HG02970 (cell line): ENCODE measurements around the gene ISG20L2.

Source experiments
- ATAC-seq: cut with Tn5 transposase; IDR thresholded peaks from one replicate; pipeline ENCODE4 v1.9.1; 2021; ENCODE audit warnings: mild to moderate bottlenecking, moderate library complexity, moderate number of reproducible peaks; ENCODE audit not compliant: unreplicated experiment, low FRiP score

Gene ISG20L2

DNA sequence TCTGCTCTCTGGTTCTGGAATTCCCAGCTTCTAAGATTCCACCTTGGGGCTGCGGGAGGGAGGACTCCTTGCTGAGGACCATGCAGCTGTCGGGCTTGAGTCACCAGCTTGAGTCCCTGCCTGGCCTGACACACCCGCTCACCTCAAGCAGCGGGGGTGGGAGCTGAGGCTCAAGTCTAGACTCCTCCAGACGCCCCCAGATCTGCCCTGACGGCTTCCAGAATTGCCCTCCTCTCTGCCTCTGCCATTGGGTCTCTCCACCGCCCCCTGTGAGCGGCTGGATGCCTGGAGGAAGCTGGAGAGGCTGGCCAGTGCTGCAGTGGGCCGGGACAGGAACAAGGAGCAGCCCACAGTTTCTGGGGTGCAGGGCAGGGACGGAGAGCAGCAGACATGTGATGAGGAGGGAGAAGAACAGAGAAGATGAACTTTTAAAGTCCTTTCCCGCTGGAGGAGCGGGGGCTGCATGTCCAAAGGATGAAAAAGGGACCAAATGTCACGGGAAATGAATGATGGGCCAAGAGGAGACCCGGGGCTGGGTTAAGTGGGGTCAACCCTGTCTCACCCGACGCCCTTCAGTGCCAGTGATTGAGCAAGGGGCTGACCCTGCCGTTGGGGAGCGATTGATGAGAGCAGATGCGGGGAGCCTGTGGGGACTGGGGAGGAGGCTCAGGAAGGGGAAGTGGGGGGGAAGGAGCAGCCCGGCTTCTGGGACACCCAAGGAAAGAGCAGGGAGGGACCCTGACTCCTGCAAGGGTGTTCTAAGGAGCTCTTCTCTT lies 36.7 kb downstream of the ISG20L2 start:
- no peak for ATAC-seq

DNA sequence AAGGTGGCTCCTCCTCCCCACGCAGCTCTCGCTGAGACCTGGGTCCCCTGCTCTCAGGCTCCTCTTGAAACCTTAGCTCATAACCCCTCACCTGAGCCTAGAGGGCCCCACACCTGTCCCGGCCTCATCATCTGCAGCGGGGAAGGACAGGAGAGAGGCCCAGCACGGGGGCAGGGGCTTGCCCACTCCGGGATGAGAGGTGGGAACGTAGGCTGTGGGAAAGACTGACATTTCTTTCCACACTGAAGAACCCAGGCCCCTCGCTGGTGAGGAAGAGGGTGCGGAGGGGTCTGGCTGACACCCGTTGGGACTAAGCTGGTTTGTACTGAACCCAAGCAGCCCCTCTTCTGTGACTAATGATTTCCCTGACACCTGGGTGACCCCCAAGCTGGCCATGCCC lies 37.4 kb downstream of the ISG20L2 start:
- no peak for ATAC-seq

DNA sequence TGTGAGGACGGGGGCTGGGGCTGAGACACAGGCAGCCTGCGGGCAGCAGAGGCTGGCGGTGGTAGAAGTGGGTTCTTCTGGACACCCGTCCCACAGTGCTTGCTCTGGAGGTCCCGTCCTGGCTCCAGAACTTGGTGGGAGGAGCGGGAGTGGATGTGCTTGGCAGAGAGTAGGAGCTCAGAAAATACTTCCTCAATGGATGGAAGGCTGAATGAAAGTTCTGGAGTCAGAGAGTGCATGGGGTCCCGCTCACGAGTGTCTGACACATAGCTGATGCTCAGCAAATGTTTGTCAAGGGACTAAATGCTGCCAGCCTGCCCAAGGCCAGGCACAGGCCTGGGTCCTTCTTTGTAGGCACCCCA lies 37.9 kb downstream of the ISG20L2 start:
- no peak for ATAC-seq

DNA sequence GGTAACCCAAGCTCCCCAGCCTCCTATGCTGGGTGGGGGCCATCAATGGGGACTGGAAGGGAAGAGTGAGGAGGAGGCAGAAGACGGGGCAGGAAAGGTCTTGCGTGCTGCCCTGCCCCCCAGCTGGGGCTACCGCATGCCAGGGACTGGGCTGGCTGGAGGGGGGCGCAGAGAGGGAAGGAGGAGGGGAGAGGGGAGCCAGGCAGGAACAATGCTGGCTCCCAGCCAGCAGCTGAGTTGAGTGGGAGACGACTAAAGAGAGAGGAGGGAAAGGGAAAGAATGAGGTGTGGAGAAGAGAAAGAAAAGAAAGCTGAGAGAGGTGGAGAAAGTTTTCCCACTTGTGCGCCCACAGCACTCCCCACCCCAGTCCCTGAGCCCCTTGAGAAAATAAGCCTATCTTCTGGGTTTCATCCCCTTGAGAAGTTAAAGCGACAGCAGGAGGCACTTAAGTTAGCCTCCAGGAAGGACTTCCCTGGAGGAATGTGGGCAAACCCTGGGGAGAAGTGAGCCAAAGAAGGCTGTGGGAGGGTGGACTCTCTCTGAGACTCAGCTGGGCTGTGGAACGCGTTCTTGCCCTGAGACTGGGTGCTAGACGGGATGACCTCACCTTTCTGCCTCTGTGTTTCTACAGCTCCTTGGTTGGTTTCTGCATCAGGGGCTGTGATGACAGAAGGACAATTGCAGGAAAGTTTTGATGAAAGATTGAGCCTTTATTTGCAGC lies 38.5 kb downstream of the ISG20L2 start:
- ATAC-seq: no peak

DNA sequence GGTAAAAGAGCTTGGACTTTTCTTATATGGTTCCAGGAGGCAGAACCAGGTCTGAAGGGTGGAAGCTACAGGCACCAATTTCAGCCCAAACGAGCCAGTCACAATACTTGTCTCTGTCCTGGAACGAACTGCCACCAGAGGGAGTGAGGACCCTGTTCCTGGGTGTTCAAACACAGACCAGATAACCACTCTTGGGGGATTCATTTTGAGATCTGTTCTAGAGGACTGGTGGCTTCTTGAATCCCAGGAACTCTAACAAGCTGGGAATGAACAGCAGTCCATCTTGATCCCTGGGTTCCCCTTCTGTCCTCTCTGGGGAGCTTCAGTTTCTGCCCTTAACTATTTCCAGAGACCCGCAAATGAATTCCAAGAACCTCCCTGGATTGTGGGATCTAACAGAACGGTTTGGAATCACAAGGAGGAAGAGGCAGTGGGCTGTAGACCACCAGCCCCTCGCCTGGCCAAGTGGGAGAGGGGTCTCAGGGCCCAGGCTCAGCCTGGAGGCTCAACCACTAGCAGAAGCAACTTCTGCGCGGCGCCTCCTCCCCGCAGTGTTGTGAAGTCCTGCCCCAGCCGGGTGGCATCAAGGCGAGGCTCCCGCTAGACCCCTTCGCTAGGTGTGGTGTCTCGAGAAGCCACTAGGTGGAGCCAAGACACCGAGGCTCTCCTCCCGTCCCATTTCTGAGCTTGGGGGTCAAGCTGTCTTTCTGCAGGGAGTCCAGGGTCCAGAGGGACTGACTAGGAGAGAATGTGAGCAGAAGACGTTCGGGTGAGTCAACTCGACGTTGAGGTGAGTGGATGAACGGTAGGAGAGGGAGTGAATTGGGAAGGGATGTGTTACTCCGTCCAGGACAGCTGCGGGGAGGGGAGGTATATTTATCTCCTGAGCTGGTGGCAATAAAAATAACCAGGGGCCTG lies 39.3 kb downstream of the ISG20L2 start:
- no peak for ATAC-seq

DNA sequence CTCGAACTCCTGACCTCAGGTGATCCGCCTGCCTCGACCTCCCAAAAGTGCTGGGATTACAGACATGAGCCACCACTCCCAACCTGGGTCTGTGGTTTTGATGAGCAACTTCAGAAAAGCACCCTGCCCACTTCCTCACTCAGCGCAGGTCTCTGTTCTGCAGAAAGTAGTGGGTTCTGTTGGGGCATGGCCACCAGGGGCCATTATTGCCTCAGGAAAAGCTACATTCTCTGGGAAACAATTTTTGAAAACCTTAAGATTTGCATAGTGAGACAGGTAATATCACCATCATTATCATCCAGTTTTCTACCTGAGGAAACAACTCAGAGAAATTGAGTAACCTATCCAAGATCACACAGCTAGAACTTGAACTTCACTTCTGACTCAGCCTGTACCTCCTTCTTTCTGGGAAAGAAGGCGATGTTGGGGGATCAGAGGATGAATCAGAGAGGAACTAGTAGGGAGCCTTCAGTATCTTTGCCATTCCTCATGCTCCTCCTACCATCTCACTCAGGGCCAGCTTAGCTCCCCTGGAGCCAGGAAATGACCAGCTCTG lies 44.3 kb downstream of the ISG20L2 start:
- ATAC-seq: no peak

DNA sequence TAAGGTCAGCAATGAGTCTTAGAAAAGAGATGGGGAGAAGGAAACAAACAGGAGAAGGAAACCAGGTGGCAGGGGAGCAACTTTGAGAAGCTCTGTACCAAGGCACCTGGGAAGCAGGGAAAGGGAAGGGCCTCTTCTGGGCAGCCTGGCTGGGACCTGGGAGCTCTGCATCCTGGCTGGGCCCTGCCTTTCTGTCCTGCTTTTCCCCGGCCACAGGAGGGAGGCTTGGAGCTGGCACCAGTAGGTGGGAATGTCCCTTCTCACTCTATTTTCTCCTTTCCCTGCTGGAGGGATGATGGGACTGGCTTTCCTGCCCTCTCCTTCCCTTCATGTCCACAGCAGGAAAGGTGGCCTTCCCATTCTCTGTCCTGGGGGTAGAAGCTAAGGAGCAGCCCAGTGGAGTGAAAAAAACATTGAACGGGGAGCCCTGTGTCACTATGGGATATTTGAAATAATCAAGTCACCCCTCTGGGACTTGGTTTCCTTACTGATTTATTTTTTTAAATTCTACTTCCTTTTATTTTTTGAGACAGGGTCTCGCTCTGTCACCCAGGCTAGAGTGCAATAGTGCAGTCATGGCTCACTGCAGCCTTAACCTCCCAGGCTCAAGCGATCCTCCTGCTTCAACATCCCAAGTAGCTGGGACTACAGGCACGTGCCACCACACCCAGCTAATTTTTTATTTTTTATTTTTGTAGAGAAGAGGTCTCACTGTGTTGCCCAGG lies 46.2 kb downstream of the ISG20L2 start:
- ATAC-seq: no peak

DNA sequence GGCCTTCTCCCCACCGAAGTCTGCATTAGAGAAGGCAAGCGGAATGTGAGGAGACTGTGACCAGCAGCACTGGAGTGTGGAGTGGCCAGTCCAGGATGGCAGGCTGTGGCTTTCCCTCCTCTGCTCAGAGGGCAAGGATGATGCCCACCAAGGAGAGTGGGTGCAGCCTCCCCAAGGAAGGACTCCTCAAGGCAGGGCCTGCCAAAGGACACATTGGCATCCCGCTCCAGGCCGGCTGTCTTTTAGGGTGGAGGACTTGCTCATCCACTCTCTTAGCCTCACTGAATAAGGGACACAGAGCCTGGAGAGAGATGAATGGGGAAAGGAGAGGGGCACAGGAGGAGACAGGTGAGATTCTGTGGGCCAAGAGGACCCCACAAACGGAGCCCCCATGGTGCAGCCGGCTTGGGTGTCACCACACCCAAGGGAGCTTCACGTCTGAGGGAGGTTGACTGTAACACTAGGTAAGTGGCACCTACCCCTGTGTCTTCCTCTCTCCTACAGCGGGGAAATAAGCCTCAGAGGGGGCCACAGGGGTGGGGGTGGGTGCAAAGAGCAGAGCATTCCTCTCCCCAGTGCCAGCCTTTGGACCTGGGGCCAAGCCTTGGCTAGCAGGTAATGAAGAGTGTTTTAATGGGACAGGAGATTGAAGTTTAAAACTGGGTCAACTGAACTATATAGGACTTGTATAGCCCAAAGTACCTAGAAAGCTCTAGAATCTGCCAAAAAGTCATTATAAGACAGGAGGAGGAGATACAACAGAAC lies 47.2 kb downstream of the ISG20L2 start:
- no peak for ATAC-seq

DNA sequence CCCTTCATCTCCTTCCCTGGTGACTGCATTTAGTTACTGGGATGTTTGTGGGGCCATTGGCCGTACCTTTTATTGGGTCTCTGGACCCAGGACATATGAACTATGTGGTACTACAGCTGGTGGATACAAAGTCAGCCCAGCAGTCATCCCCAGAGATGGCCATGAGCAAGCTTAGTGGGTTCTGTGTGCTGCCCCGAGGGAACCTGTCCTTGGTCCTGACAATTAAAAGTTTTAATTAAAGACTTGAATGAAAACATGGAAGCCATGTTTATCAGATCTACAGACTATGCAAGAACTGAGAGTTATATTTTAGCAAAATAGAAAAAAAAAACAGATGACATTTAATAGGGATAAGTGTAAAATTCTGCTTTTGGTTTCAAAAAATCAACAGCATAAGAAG lies 48.5 kb downstream of the ISG20L2 start:
- no peak for ATAC-seq

DNA sequence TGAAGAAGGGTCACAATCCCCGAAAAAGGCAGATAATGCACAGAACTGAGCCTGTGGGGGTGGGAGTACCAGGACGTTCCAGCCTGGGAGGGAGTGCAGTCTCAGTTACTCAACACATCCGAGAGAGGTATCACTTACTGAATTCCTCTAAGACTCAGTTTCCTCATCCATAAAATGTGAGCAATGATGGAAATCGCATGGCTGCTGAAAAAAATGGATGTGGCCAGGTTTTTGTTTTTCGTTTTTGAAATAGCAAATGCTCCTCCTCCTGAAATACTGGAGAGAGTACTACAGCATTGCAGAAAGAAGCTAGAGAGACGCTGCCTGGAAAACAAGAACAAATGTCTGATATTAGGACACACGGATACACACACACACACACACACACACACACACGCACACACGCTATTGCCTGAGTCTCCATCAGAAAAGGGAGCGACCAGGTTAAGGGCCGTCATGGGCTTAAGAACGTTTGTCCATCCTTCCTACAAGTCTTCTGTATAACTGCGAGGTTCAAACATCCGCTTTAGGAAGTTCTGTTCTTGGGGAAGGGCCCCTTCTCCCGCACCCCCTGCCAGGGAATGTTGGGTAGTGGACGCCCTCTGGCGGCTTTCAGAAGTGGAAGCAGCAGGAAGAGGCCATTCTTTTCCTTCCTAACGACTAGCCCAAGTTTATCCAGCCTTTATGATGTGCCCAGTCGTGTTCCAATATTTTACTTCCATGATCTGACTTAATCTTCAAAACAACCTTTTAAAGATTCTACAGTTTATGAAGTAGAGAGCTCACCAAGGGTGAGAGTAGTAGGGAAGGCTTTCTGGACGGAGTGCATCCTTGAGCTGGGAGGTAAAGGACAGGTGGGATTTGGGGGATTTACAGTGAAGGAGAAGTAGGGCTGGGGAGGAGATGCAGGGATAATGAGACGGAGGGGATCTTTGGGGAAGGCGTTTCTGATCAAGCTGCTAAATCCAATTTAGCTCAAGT lies 50.7 kb downstream of the ISG20L2 start:
- no peak for ATAC-seq

DNA sequence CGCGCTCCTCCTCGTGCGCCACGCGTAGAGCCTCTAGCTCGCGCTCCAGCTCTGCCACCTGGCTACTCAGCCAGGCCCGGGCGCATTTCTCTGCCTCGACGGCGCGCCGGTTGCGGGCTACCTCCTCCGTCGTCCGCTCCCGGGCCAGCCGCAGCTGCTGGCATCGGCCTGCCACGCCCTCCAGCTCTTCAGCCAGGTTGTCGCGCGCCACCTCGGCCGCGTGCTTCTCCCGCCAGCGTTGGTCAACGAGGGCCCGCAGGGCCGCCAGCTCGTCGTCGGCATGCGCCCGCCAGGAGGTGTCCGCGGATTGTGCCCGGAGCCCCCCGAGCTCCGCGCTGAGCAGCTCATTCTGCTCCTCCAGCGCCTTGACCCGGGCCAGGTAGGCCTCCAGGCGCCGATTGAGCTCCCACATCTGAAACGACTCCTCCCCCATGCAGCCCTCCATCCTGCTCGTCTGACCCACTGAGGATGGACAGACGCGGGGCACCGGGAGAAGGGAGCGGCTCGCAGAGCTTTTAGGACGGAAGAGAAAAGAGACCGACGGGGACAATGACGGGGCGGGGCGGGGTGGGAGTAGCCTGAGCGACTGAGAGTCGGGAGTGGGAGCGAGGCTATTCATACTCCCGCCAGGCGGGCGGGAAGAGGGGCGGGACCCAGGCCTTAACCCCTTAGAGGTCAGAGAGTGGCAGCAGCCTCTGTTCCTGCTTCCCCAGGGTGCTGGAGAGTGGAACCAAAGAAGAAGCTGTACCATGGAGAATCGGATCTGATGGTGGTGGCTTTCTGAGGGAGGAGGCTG lies 51.5 kb downstream of the ISG20L2 start, which contains the start of gene NES:
Gene NES, minus strand, starts transcription at position 588 of the 796 bp plus-strand sequence. Its CDS starts 143 bp downstream, at position 445.
- ATAC-seq: no peak

DNA sequence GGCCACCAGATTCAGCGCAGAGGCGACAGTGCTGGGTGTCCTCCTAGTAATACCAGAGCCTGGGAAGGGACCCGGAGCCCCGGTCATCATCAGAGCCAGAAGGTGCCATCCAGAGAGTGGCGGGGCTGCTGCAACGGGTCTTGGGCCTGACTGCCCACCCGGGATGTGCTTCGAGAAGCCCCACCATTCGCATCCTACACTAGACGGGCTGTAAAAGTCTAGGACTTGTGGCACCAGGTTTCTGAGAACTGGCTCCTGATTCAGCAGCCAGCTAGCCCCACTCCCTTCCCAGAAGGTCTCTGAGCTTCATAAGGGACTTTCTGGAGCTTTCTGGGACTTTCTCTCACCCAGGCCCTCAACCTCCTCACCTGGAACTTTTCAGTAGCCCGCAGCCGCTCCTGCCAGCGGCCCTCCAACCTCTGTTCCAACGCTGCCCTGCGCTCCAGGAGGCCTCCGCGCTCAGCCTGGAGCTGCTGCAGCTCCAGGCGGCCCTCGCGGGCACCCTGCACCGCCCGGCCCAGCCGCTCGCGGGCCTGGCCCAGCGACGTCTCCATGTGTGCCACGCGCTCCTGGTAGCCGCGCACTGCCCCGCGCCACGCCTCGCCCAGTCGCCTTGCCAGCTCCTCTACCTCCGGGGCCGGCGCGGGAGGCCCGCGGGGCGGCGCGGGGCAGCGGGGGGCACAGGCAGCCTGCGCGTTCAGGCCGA lies 52.3 kb downstream of the ISG20L2 start:
- no peak for ATAC-seq

DNA sequence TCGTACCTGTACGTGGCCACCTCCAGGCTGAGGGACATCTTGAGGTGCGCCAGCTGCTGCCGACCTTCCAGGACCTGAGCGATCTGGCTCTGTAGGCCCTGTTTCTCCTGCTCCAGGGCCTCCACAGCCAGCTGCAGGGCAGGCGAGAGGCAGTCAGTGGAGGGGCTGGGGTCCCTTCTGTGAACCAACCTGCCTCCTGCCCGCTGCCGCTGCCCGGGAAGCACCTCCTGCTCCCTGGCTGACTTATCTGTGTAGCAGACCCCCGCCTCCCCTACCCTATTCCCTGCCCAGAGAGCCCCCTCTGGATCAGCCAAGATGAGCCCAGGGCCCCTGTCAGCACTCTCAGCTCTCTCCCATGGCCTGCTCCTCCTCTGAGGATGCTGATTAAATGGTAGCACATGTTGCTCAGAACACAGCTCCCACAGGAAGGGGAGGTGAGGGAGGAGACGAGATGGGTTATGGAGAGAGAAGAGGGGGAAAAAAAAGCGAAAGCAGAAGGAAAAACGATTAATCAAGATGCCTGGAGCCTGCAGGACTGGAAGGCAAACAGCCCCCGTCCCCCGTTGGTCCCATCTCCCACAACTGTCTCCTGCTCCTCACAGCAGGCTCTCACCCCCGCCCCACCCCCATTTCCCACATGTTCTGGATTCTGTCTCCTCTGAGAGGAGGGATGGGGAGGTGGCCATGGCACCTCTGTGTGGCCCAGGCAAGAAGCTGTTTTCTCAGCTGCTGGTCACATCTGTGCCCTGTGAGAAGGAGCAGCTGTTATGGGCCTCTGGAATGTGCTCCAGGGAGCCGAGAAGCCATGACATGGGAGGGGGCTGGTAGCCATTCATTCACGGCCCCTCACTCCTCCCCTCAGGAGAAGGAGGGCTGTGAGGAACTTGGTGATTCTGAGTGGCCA lies 53.1 kb downstream of the ISG20L2 start:
- ATAC-seq: no peak

DNA sequence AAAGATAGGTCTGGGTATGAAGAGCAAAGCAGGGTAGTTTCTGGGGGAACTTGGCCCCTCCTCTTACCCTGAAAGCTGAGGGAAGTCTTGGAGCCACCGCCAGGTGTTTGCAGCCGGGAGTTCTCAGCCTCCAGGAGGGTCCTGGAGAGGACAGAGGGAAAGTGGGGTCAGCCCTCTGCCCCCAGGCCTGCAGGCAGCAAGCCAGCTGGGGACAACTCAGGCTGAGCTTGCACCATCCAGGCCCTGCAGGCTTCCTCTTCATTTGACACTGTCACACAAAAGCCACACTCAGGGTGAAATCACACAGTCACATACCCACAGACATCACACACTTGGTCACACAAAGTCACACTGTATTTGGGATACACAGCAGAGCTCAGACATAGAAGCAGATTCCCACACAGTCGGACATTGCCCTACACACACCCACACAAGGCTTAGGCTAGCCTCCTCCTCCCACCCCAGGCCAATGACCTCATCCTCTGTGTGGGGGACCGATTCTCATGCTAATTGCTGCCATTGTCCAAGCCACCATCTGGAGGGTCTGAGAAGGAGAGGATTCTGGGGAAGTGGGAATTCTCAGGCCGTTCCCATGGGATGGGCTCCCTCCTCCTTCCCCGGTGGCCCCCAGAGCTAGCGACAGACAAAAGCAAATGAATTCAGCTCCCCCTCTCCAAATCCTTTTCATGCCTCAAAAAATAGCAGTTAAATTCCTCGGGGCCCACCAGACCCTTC lies 55.0 kb downstream of the ISG20L2 start:
- no peak for ATAC-seq
